Fibroblast of skin of left biceps (primary cell): ENCODE results near the gene CTAG1B.
"Not testable (repeated sequence)": the region's sequence is repeated elsewhere in the genome, so short reads cannot be mapped to it uniquely, and the experiment has no call there.

Experiments
- DNase-seq, 2 experiments: peaks; one replicate each; pipeline ENCODE4 v3.0.0-alpha.2; 2013; ENCODE audit warnings: low read depth in 2 of 2

The CTAG1B gene

GRCh38 chrX:154620767-154621414 is 1.8 kb upstream of the CTAG1B start:
- not testable (repeated sequence) for DNase-seq

DNA sequence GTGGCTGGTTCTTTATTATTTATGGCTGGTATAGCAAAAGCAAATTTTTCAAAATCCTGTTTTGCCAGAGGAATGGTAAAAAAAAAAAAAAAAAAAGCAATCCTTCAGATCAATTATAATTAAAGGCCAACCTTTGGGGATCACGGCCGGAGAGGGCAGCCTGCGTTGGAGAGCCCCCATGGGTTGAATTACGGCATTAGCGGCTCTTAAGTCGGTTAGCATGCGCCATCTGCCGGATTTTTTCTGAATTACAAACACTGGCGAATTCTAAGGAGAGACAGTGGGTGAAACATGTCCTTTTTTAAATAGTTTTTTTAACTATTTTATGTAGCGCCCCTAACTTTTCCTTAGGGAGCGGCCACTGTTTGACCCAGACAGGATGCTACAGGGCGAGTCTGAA is 5.5 kb downstream of the CTAG1B start:
- DNase-seq, result not testable (repeated sequence)

- not testable (repeated sequence) for DNase-seq
Measured at GRCh38 chrX:154611146-154611545, 7.9 kb downstream of the CTAG1B start.

- DNase-seq, result not testable (repeated sequence)
Measured at GRCh38 chrX:154608823-154609222, 10.3 kb downstream of the CTAG1B start.

GRCh38 chrX:154607976-154608375 is 11.1 kb downstream of the CTAG1B start:
- not testable (repeated sequence) for DNase-seq

DNA sequence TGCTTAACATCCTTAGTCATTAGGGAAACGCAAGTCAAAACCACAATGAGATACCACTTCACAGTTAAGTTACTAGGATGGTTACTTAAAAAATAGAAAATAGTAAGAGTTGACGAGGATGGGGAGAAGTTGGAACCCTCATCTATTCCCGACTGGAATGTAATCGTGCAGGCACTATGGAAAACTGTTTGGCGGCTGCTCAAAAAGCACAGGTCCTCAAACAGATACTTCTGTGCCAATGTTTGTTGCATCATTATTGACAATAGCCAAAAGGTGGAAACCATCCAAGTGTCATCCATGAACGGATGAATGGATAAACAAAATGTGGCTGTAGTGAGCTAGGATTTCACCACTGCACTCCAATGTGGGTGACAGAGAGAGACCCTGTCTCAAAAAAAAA is 11.7 kb downstream of the CTAG1B start:
- DNase-seq, result no peak

DNA sequence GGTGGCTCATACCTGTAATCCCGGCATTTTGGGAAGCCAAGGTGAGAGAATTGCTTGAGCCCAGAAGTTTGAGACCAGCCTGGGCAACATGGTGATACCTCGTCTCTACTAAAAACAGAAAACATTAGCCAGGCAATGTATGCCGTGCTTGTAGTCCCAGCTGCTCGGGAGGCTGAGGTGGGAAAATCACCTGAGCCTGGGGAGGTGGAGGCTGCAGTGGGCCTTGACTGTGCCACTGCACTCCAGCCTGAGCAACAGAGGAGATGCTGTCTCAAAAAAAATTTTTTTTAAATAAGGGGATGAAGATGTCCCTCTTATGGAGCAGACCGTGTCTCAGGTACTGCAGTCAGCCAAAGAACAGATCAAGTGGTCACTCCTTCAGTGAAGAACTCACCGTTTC is 13.5 kb downstream of the CTAG1B start:
- no peak for DNase-seq

- no peak for DNase-seq
Measured at GRCh38 chrX:154603438-154604430, 15.3 kb downstream of the CTAG1B start.

DNA sequence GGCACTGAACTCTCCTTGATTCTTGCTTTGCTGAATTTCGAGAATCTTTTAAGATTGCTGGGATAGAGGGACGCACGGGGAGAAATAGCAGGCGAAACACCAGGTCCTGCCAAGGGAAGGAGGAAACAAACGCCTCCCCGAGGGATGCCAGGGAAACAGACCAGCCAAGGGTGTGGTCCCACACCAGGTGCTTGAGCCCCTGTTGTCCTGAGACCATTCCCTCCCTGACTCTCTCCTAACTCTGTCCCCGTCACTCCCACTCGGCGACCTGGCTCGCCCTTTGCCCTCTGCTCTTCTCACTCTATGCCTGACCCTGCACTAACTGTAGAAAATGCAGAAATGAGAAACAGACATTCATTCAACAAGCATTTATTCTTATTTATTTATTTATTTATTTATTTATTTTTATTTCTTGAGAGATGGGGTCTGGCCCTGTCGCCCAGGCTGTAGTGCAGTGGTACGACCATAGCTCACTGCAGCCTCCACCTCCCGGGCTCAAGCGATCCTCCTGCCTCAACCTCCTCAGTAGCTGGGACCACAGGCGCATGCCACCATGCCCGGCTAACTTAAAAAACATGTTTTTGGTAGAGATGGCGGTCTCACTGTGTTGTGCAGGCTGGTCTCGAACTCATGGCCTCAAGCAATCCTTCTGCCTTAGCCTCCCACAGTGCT is 16.2 kb downstream of the CTAG1B start:
- DNase-seq, result no peak

DNA sequence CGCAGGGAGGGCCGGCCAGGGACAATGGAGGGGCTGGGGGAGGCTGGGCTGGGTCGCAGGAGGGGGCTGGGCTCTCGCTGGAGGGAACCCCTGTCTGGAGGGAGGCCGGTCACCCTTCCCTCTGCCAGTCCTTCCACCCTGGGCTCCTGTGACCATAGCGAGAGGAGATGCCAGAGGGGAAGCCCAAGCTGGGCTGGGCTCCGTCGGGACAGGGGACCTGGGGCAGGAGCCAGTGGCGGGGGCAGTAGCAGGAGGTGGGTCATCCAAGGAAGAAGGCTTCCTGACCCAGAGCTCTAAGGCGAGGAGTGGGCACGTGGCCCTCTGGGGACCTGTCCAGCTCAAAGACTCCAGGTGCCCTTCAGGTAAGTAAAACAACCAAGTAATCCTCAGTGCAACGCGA is 16.9 kb downstream of the CTAG1B start:
- no peak for DNase-seq

DNA sequence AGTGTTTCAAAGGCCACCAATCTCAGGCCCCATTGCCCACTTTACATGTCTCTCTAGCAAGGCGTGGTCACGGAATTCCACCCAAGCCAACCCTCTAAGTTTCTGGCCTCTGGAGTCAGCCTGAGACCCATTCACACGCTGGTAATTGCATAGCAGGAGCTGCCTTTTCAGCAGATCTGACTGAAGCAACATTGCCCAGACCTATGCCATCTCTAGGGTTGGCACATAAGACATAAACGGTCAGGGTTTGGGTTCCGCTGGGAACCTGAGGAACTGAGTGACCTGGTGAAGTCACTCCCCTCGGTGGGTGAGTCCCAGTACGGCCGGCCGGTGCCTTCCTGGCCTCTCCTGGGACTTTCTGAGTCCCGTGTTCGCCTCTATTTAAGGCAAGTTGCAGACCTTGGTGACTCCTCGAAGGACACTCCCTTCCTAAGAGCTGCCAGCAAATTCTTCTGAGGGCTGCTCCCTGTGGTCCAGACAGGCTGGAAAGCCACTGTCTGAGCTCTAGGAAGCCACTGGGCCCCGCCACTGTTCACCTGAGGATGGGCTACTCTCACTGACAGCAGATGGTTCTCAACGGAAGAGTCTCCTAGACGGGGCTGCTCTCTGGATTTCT is 18.2 kb downstream of the CTAG1B start:
- DNase-seq, result no peak

DNA sequence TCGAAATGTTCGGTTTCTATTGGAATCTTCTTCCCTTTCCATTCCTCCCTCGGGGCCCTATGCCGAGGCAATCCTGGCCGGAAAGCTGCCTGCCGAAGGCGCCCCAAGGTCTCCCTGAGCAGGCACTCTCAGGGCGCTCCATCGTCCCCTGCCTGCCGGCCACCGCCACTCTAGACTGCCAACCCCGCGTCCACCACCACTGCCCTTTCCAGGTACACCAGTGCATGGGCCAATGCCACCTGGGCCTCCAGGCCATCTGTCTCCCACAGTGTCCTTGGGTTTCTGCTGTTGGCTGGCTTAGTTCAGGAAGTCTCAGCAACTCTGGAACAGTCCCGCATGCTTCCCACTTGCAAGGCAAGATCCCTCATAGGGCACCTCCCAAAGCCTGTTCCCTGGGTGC is 19.6 kb downstream of the CTAG1B start:
- no peak for DNase-seq

DNA sequence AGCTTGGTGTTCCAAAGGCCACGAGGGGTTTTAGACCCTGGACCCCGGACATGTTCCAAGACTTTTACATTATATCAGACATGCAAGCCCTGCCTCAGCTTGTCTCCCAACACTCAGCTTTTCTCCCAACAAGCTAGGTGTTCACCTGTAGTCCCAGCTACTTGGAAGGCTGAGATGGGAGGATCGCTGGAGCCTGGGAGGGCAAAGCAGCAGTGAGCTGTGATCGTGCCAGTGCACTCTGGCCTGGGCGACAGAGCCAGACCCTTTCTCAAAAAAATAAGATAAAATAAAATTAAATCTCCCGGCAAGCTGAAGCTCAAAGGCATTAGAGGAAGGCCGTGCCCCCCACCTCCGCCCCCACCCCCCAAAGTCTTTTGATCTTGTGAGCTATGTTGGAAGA is 20.4 kb downstream of the CTAG1B start:
- no peak for DNase-seq

- no peak for DNase-seq
Measured at GRCh38 chrX:154597221-154597620, 21.9 kb downstream of the CTAG1B start.

DNA sequence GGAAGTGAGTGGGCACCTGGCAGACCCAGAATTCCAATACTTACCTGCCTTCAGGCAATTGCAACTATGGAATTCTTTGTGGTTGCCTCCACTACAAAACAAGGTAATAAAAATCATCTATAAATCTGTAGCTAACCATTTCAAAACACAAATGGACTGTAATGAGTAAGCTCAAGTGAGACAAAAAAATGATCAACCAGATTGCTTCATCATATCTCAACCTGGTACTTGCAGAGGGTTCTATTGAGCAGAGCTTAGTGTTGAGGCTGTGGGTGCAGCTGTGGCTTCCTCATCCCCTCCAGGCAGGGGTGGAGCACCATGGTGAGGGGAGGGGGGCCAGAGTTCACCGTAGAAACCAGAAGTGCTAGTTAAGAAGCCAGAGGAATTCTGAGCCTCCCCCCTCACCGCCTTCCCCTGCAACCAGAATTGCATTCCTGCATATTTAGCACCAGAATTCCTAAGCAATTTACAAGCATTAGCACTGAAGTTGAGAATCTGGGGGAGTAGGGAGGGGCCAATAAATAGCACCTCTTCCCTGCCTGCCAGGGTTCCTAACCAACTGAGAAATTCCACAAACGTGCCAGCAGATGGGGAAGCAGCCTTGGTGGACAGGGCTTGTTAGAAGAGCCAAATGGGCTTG is 22.7 kb downstream of the CTAG1B start:
- peak; percentile 77 to 81 for DNase-seq

DNA sequence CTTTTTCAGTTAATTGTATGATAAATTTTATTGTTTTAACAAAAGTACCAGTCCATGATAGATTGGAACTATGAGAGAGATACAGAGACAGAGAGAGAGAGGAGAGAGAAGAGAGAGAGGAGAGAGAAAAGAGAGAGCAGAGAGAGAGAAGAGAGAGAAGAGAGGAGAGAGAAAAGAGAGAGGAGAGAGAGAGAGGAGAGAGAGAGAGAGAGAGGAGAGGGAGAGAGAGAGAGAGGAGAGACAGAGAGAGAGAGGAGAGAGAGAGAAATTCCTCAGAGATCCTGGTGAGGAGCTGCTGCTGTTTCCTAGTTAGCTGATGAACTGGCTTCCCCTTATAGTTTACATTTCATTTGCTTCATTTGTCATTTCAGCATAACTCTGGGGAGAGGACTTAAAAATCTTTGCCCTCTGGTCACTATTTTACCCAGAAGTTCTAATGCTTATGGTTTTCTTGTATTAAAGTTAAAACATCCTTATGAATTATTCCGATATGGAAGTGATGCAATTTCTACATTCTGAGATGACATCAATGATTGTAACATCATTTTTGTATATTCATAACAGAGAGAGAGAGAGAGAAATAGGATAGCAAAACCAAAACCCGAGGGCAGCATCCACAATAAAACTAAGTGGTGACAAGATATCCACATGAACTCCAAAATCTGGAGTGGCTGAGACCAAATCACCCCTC is 23.4 kb downstream of the CTAG1B start:
- DNase-seq, result no peak

GRCh38 chrX:154594491-154594890 is 24.6 kb downstream of the CTAG1B start:
- no peak for DNase-seq

DNA sequence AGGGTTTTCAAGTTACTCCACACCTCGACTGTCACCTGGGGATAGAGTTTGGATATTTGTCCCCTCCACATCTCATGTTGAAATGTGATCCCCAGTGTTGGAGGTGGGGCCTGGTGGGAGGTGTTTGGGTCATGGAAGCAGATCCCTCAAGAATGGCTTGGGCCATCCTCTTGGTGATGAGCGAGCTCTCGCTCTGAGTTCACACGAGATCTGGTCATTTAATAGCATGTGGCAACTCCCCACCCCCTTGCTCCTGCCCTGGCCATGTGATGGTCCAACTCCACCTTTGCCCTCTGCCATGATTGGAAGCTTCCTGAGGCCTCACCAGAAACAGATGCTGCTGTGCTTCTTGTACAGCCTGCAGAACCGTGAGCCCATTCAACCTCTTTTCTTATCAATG is 25.9 kb downstream of the CTAG1B start:
- DNase-seq, result no peak

- DNase-seq, result no peak
Measured at GRCh38 chrX:154592505-154592904, 26.6 kb downstream of the CTAG1B start.

DNA sequence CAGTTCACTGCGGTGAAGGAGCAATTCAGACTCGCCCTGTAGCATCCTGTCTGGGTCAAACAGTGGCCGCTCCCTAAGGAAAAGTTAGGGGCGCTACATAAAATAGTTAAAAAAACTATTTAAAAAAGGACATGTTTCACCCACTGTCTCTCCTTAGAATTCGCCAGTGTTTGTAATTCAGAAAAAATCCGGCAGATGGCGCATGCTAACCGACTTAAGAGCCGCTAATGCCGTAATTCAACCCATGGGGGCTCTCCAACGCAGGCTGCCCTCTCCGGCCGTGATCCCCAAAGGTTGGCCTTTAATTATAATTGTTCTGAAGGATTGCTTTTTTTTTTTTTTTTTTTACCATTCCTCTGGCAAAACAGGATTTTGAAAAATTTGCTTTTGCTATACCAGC is 28.7 kb downstream of the CTAG1B start:
- DNase-seq, result not testable (repeated sequence)
